HG02938 (cell line): ENCODE data around the gene RUSC2.
"Not testable (repeated sequence)": the region's sequence is repeated elsewhere in the genome, so short reads cannot be mapped to it uniquely, and the experiment has no call there.

Experiments
- ATAC-seq: cut with Tn5 transposase; IDR thresholded peaks from one replicate; pipeline ENCODE4 v1.9.1; 2021; ENCODE audit warnings: mild to moderate bottlenecking, moderate library complexity; ENCODE audit not compliant: unreplicated experiment

RUSC2 gene

GRCh38 chr9:35522187-35522586, 32.3 kb downstream of the RUSC2 start:
- ATAC-seq: no peak

- ATAC-seq: no peak
Observed at GRCh38 chr9:35522700-35523099, 32.8 kb downstream of the RUSC2 start.

- not testable (repeated sequence) for ATAC-seq
Observed at GRCh38 chr9:35523556-35523955, 33.6 kb downstream of the RUSC2 start.

GRCh38 chr9:35526087-35526801, 36.3 kb downstream of the RUSC2 start:
- ATAC-seq: no peak

- no peak for ATAC-seq
Observed at GRCh38 chr9:35529161-35529823, 39.4 kb downstream of the RUSC2 start.

GRCh38 chr9:35533398-35533797, 43.5 kb downstream of the RUSC2 start:
- ATAC-seq: no peak

DNA sequence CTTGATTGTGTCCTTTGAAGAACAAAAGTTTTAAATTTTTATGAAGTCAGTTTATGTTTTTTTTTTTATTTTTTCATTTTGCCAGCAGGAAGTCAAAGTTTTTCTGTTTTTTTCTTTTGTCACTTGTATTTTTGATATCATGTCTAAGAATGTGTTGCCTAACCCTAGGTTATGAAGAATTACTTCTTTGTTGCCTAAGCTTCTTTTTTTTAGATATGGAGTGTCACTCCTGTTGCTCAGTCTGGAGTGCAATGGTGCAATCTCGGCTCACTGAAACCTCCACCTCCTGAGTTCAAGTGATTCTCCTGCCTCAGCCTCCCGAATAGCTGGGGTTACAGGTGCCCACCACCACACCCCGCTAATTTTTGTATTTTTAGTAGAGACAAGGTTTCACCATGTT, 45.0 kb downstream of the RUSC2 start:
- not testable (repeated sequence) for ATAC-seq

DNA sequence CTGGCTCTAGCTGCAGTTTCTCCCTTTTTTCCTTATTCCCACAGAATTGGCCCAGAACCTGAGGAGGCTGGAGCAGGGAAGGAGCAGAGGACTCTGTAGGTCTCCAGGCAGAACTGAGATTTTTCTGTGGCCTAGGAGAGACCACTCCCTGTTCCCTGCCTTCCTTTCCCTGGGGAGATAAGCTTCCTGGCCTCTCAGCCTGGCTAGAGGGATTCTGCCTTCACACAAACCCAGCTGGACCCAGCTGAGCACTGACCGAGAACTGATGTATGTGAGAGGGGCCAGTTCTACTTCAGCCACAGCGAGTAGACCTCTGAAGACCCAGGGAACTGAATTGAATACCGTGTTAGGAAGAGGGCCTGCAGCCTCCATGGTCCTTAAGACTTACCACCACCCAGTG, 48.0 kb downstream of the RUSC2 start:
- no peak for ATAC-seq

GRCh38 chr9:35538361-35539234, 48.7 kb downstream of the RUSC2 start:
- no peak for ATAC-seq
